Measurements from ENCODE around the gene DEGS2. TPM values are rescaled to one million over a fixed set of nuclear protein-coding genes. Genes with fewer than 3 reads are reported as not detected.

DEGS2 gene
- total and polyA plus RNA-seq, 2 donors from 2014 or later, result 25.1 to 28.7 TPM

GRCh38 chr14:100193417-100194357, 34.2 kb upstream of the DEGS2 start:
- intact Hi-C loops (cut with DNase I), result no loop called here
- DNase-seq, result peak in 1 of 5 donors; percentile 55
- no peak for TF ChIP-seq CTCF (IDR thresholded peaks at IDR 0.05; ENCODE audit: borderline replicate concordance, extremely low read depth, insufficient read depth)
- Histone ChIP-seq H3K36me3 (ENCODE audit: control insufficient read depth in 2 of 3, insufficient read depth in 3 of 3, low read length in 3 of 3) (no peaks in the 10 kb centered on the region), H3K9me3 (ENCODE audit: control insufficient read depth in 2 of 3, insufficient read depth in 1 of 3, low read length in 3 of 3) (no peaks in the 10 kb centered on the region), H3K9ac (ENCODE audit: low read length in 3 of 3) (peak overlapping the region; percentile 36 to 77 (median 71)), H3K4me1 (ENCODE audit: control insufficient read depth in 2 of 3, insufficient read depth in 2 of 3, low read depth in 1 of 3, low read length in 3 of 3) (peaks cover 0 to 9% (median 5%) of the 10 kb centered on the region in 3 donors), H3K4me3 (ENCODE audit: low read length in 3 of 3) (peak overlapping the region; percentile 64 to 72 (median 65)), H3K27me3 (ENCODE audit: control insufficient read depth, insufficient read depth, low read length) (no peaks in the 10 kb centered on the region), H3K27ac (ENCODE audit: low read depth in 2 of 2, low read length in 2 of 2) (peak overlapping the region; percentile 94 to 96)
- FAIRE-seq, result no peak

GRCh38 chr14:100192672-100193416, 33.4 kb upstream of the DEGS2 start:
- H3K27ac ChIP-seq (ENCODE audit: low read depth in 2 of 2, low read length in 2 of 2), result peak overlapping the region; percentile 94 to 96
- H3K27me3 ChIP-seq (ENCODE audit: control insufficient read depth, insufficient read depth, low read length), result no peaks in the 10 kb centered on the region
- intact Hi-C loops (cut with DNase I), result no loop called here
- H3K4me3 ChIP-seq (ENCODE audit: low read length in 3 of 3), result peak overlapping the region; percentile 64 to 72 (median 65)
- no peaks in the 10 kb centered on the region for H3K36me3 ChIP-seq (ENCODE audit: control insufficient read depth in 2 of 3, insufficient read depth in 3 of 3, low read length in 3 of 3)
- H3K4me1 ChIP-seq (ENCODE audit: control insufficient read depth in 2 of 3, insufficient read depth in 2 of 3, low read depth in 1 of 3, low read length in 3 of 3), result peaks cover 0 to 9% (median 5%) of the 10 kb centered on the region in 3 donors
- DNase-seq (peak; percentile 99 to 100 (median 100)), FAIRE-seq (peak; percentile 96)
- no peaks in the 10 kb centered on the region for H3K9me3 ChIP-seq (ENCODE audit: control insufficient read depth in 2 of 3, insufficient read depth in 1 of 3, low read length in 3 of 3)
- H3K9ac ChIP-seq (ENCODE audit: low read length in 3 of 3), result peak overlapping the region; percentile 36 to 77 (median 71)
- peak; percentile 94 for TF ChIP-seq CTCF (IDR thresholded peaks at IDR 0.05; ENCODE audit: borderline replicate concordance, extremely low read depth, insufficient read depth)

- intact Hi-C loops (cut with DNase I), result no loop called here
- Histone ChIP-seq H3K4me1 (ENCODE audit: control insufficient read depth in 2 of 3, insufficient read depth in 2 of 3, low read depth in 1 of 3, low read length in 3 of 3) (peaks cover 0 to 9% (median 5%) of the 10 kb centered on the region in 3 donors), H3K27ac (ENCODE audit: low read depth in 2 of 2, low read length in 2 of 2) (peak overlapping the region; percentile 87 to 96), H3K4me3 (ENCODE audit: low read length in 3 of 3) (peak overlapping the region; percentile 26 to 72 (median 42)), H3K36me3 (ENCODE audit: control insufficient read depth in 2 of 3, insufficient read depth in 3 of 3, low read length in 3 of 3) (no peaks in the 10 kb centered on the region), H3K9ac (ENCODE audit: low read length in 3 of 3) (peak overlapping the region in 2 of 3 donors; percentile 58 to 63), H3K27me3 (ENCODE audit: control insufficient read depth, insufficient read depth, low read length) (no peaks in the 10 kb centered on the region), H3K9me3 (ENCODE audit: control insufficient read depth in 2 of 3, insufficient read depth in 1 of 3, low read length in 3 of 3) (no peaks in the 10 kb centered on the region)
- no peak for FAIRE-seq
- no peak for TF ChIP-seq CTCF (IDR thresholded peaks at IDR 0.05; ENCODE audit: borderline replicate concordance, extremely low read depth, insufficient read depth)
- DNase-seq, result peak in 3 of 5 donors; percentile 13 to 88 (median 25)
Observed at GRCh38 chr14:100192250-100192671, 32.8 kb upstream of the DEGS2 start.
